ENCODE measurements around the gene FERMT2.

FERMT2 gene

DNA sequence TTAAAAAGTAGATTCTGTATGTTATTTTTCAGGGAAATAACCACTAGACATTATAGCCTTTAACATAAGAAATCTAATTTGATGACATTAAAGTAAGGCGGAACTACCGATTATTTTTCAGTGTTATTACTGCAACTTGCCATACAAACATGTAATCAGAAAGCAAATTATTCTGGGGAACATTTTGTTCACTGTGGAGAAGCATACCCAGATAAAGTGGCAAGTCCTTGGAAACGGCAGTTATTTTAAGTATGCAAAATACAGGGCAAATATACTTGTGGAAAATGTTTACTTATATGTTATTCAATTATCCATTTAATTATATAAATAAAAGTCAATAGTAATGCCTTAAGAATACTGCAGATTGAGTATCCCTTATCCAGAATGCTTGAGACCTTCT is 71.9 kb downstream of the FERMT2 start:
- Histone ChIP-seq H4K20me1 (ENCODE audit: insufficient read depth, low read length, poor library complexity, severe bottlenecking) (no peaks in the 10 kb centered on the region), H3K9me3 (ENCODE audit: insufficient read depth, low read depth, low read length) (no peaks in the 10 kb centered on the region), H3K9me2 (replicated peaks; ENCODE audit: low read depth, low read length) (no peaks in the 10 kb centered on the region), H3F3A (ENCODE audit: low read depth) (no peaks in the 10 kb centered on the region), H3K4me3 (ENCODE audit: low read length, poor library complexity, severe bottlenecking) (no peak overlapping the region), H3K9ac (ENCODE audit: low read depth, low read length, poor library complexity, severe bottlenecking) (no peak overlapping the region), H3K79me2 (ENCODE audit: insufficient read depth, low read length) (no peaks in the 10 kb centered on the region), H3K4me2 (ENCODE audit: low read depth, low read length, poor library complexity, severe bottlenecking) (no peak overlapping the region), H2AFZ (ENCODE audit: low read length) (no peak overlapping the region), H3K4me1 (ENCODE audit: insufficient read depth, low read length, poor library complexity, severe bottlenecking) (no peaks in the 10 kb centered on the region), H3K36me3 (ENCODE audit: insufficient read depth, low read length) (no peaks in the 10 kb centered on the region), H3K27me3 (ENCODE audit: insufficient read depth, low read length, poor library complexity, severe bottlenecking) (no peaks in the 10 kb centered on the region)
- no peak for TF ChIP-seq CTCF (conservative IDR thresholded peaks at IDR 0.05; ENCODE audit: low read length)
- no peak for TF ChIP-seq EZH2phosphoT487 (IDR thresholded peaks at IDR 0.05; ENCODE audit: borderline replicate concordance)

- Histone ChIP-seq H3K4me1 (ENCODE audit: insufficient read depth, low read length, poor library complexity, severe bottlenecking) (no peaks in the 10 kb centered on the region), H3K4me2 (ENCODE audit: low read depth, low read length, poor library complexity, severe bottlenecking) (no peak overlapping the region), H3K79me2 (ENCODE audit: insufficient read depth, low read length) (no peaks in the 10 kb centered on the region), H2AFZ (ENCODE audit: low read length) (no peak overlapping the region), H3K9me2 (replicated peaks; ENCODE audit: low read depth, low read length) (no peaks in the 10 kb centered on the region), H4K20me1 (ENCODE audit: insufficient read depth, low read length, poor library complexity, severe bottlenecking) (no peaks in the 10 kb centered on the region), H3K9ac (ENCODE audit: low read depth, low read length, poor library complexity, severe bottlenecking) (no peak overlapping the region), H3K9me3 (ENCODE audit: insufficient read depth, low read depth, low read length) (no peaks in the 10 kb centered on the region), H3K36me3 (ENCODE audit: insufficient read depth, low read length) (no peaks in the 10 kb centered on the region), H3F3A (ENCODE audit: low read depth) (no peaks in the 10 kb centered on the region), H3K27me3 (ENCODE audit: insufficient read depth, low read length, poor library complexity, severe bottlenecking) (no peaks in the 10 kb centered on the region), H3K4me3 (ENCODE audit: low read length, poor library complexity, severe bottlenecking) (no peak overlapping the region)
- TF ChIP-seq CTCF (conservative IDR thresholded peaks at IDR 0.05; ENCODE audit: low read length) = no peak
- no peak for TF ChIP-seq EZH2phosphoT487 (IDR thresholded peaks at IDR 0.05; ENCODE audit: borderline replicate concordance)
Measured at GRCh38 chr14:52878469-52878868, 72.4 kb downstream of the FERMT2 start.

- Histone ChIP-seq H3K4me1 (ENCODE audit: insufficient read depth, low read length, poor library complexity, severe bottlenecking) (no peaks in the 10 kb centered on the region), H3K27me3 (ENCODE audit: insufficient read depth, low read length, poor library complexity, severe bottlenecking) (no peaks in the 10 kb centered on the region), H3K9me3 (ENCODE audit: insufficient read depth, low read depth, low read length) (no peaks in the 10 kb centered on the region), H3K4me3 (ENCODE audit: low read length, poor library complexity, severe bottlenecking) (no peak overlapping the region), H3K36me3 (ENCODE audit: insufficient read depth, low read length) (0 out of 2 replicates have a peak, but pooled peaks cover 3% of the 10 kb centered on the region), H3K4me2 (ENCODE audit: low read depth, low read length, poor library complexity, severe bottlenecking) (no peak overlapping the region), H4K20me1 (ENCODE audit: insufficient read depth, low read length, poor library complexity, severe bottlenecking) (no peaks in the 10 kb centered on the region), H3K9ac (ENCODE audit: low read depth, low read length, poor library complexity, severe bottlenecking) (no peak overlapping the region), H3K9me2 (replicated peaks; ENCODE audit: low read depth, low read length) (no peaks in the 10 kb centered on the region), H2AFZ (ENCODE audit: low read length) (no peak overlapping the region), H3K79me2 (ENCODE audit: insufficient read depth, low read length) (no peaks in the 10 kb centered on the region), H3F3A (ENCODE audit: low read depth) (no peaks in the 10 kb centered on the region)
- TF ChIP-seq EZH2phosphoT487 (IDR thresholded peaks at IDR 0.05; ENCODE audit: borderline replicate concordance) (no peak), CTCF (conservative IDR thresholded peaks at IDR 0.05; ENCODE audit: low read length) (no peak)
Measured at GRCh38 chr14:52877628-52878027, 73.2 kb downstream of the FERMT2 start.
